Peyer's patch (tissue), 4 donors: ENCODE measurements around the gene PPP2CA. TPM values are rescaled to one million over a fixed set of nuclear protein-coding genes. Genes with fewer than 3 reads are reported as not detected.

Source experiments
- DNase-seq, 3 donors: peaks; one replicate each; pipeline ENCODE4 v3.0.0-alpha.2; 2017 to 2019
- H3K27ac ChIP-seq, 4 donors: fragments of 200-600 bp; sonication (generic); one replicate each; pipeline ENCODE4 v1.5.1; 2016 to 2019
- H3K27me3 ChIP-seq, 2 donors: fragments of 200-600 bp; sonication (generic); one replicate each; pipeline ENCODE4 v1.5.1; 2019
- H3K36me3 ChIP-seq, 3 donors: fragments of 200-600 bp; sonication (generic); one replicate each; pipeline ENCODE4 v1.5.1; 2016 to 2019
- H3K4me1 ChIP-seq, 4 donors: fragments of 200-600 bp; sonication (generic); one replicate each; pipeline ENCODE4 v1.5.1; 2016 to 2019
- H3K4me3 ChIP-seq, 4 donors: fragments of 200-600 bp; sonication (generic); 1 replicate in 3 of 4; 2 replicates in 1 of 4; pipeline ENCODE4 v1.5.1; 2016 to 2019; ENCODE audit warnings: mild to moderate bottlenecking in 1 of 4
- H3K9me3 ChIP-seq, 4 donors: fragments of 200-600 bp; sonication (generic); one replicate each; pipeline ENCODE4 v1.5.1; 2016 to 2019; ENCODE audit warnings: mild to moderate bottlenecking in 1 of 4
- CTCF ChIP-seq, 6 experiments: fragments of 450-650 bp in 4 of 6; fragments of 200-600 bp in 2 of 6; sonication (generic) in 1 of 6; IDR thresholded peaks; one replicate each; pipeline ENCODE4 v1.5.1; 2017 to 2019; ENCODE audit warnings: antibody characterized with exemption in 6 of 6, mild to moderate bottlenecking in 3 of 6, moderate library complexity in 1 of 6
- POLR2A ChIP-seq, 2 donors: fragments of 450-650 bp; IDR thresholded peaks; one replicate each; pipeline ENCODE4 v1.5.1; 2017; ENCODE audit warnings: antibody characterized with exemption in 2 of 2, mild to moderate bottlenecking in 2 of 2, moderate library complexity in 2 of 2
- total RNA-seq, 4 donors: library from RNA; depleted of rRNA; stranded (reverse); fragments of >200 nt; gene quantifications; one replicate each; pipeline ENCODE4 v1.1.0, GENCODE V29; 2016

Gene PPP2CA
- total RNA-seq, 4 donors from 2014 or later, result 85.0 to 128 (median 104) TPM

- no peak for DNase-seq
- TF ChIP-seq POLR2A (IDR thresholded peaks at IDR 0.05) (no peak), CTCF (IDR thresholded peaks at IDR 0.05) (no peak)
- Histone ChIP-seq H3K4me1 (no peaks in the 10 kb centered on the region), H3K27me3 (no peaks in the 10 kb centered on the region), H3K4me3 (no peak overlapping the region), H3K36me3 (no peaks in the 10 kb centered on the region), H3K27ac (no peak overlapping the region), H3K9me3 (no peaks in the 10 kb centered on the region)
Measured at GRCh38 chr5:134236318-134236717, 10.4 kb upstream of the PPP2CA start.

GRCh38 chr5:134228624-134229023, 2.8 kb upstream of the PPP2CA start:
- Histone ChIP-seq H3K9me3 (no peaks in the 10 kb centered on the region), H3K4me3 (no peak overlapping the region), H3K4me1 (peaks cover 0 to 16% (median 4%) of the 10 kb centered on the region in 4 donors), H3K36me3 (no peaks in the 10 kb centered on the region), H3K27me3 (no peaks in the 10 kb centered on the region), H3K27ac (no peak overlapping the region)
- TF ChIP-seq CTCF (IDR thresholded peaks at IDR 0.05) (no peak), POLR2A (IDR thresholded peaks at IDR 0.05) (no peak)
- no peak for DNase-seq

GRCh38 chr5:134227776-134228175, 1.9 kb upstream of the PPP2CA start:
- H3K36me3 ChIP-seq, result no peaks in the 10 kb centered on the region
- peaks cover 0 to 25% (median 8%) of the 10 kb centered on the region in 4 donors for H3K4me1 ChIP-seq
- no peaks in the 10 kb centered on the region for H3K9me3 ChIP-seq
- no peak overlapping the region for H3K4me3 ChIP-seq
- TF ChIP-seq CTCF (IDR thresholded peaks at IDR 0.05), result no peak
- TF ChIP-seq POLR2A (IDR thresholded peaks at IDR 0.05), result peak in 1 of 2 donors; percentile 48
- DNase-seq, result peak in 1 of 3 donors; percentile 54
- peak overlapping the region in 3 of 4 donors; percentile 98 to 100 (median 99) for H3K27ac ChIP-seq
- H3K27me3 ChIP-seq, result no peaks in the 10 kb centered on the region

- Histone ChIP-seq H3K9me3 (no peaks in the 10 kb centered on the region), H3K27ac (peak overlapping the region; percentile 98 to 100 (median 99)), H3K27me3 (no peaks in the 10 kb centered on the region), H3K4me1 (peaks cover 0 to 30% (median 10%) of the 10 kb centered on the region in 4 donors), H3K4me3 (peak overlapping the region in 2 of 4 donors; percentile 79 to 90), H3K36me3 (no peaks in the 10 kb centered on the region)
- no peak for TF ChIP-seq POLR2A (IDR thresholded peaks at IDR 0.05)
- TF ChIP-seq CTCF (IDR thresholded peaks at IDR 0.05), result peak in 3 of 6 experiments; percentile 10 to 25 (median 15)
- peak in 2 of 3 donors; percentile 59 to 65 for DNase-seq
Measured at GRCh38 chr5:134227259-134227658, 1.4 kb upstream of the PPP2CA start.

GRCh38 chr5:134226441-134227192, 744 bp upstream of the PPP2CA start:
- TF ChIP-seq CTCF (IDR thresholded peaks at IDR 0.05) (no peak), POLR2A (IDR thresholded peaks at IDR 0.05) (peak; percentile 84 to 86)
- Histone ChIP-seq H3K27ac (peak overlapping the region; percentile 98 to 100 (median 99)), H3K27me3 (no peaks in the 10 kb centered on the region), H3K9me3 (no peaks in the 10 kb centered on the region), H3K4me3 (peak overlapping the region; percentile 79 to 97 (median 91)), H3K4me1 (peaks cover 0 to 36% (median 11%) of the 10 kb centered on the region in 4 donors), H3K36me3 (no peaks in the 10 kb centered on the region)
- peak in 2 of 3 donors; percentile 72 to 93 for DNase-seq
